A673 (cell line): ENCODE measurements around the gene IMMP2L. TPM values are rescaled to one million over a fixed set of nuclear protein-coding genes. Genes with fewer than 3 reads are reported as not detected.

Source experiments
- BruUV-seq: library from RNA; stranded (reverse); fragments of 400-500 nt; replicated peaks from 2 replicates; lab custom pipeline; 2021; lab: Mats Ljungman, UMichigan
- CTCF ChIA-PET: fragments of 300-600 bp; sonication (Branson Sonifier 250); formaldehyde crosslinking; loops from one replicate; lab custom pipeline; 2022; ENCODE audit warnings: antibody characterized with exemption; lab: Charles Lee
- POLR2A ChIA-PET: fragments of 300-600 bp; sonication (Branson Sonifier 250); formaldehyde crosslinking; loops from one replicate; lab custom pipeline; 2022; ENCODE audit warnings: antibody characterized with exemption; ENCODE audit not compliant: low non-redundant PET; lab: Charles Lee
- DNase-seq: peaks from one replicate; pipeline ENCODE4 v3.0.0-alpha.2; 2015; ENCODE audit warnings: low spot score
- H3K27ac ChIP-seq: fragments of 200-600 bp; sonication (generic); 2 replicates; pipeline ENCODE4 v1.5.1; 2016; ENCODE audit warnings: mixed run types, low read depth, mild to moderate bottlenecking, mixed read lengths, antibody characterized with exemption, low read length; ENCODE audit not compliant: poor library complexity, severe bottlenecking
- H3K27me3 ChIP-seq: fragments of 200-600 bp; sonication (generic); replicated peaks from 2 replicates; pipeline ENCODE4 v1.6.1; 2017; ENCODE audit warnings: mixed run types, low read depth, mild to moderate bottlenecking, mixed read lengths, antibody characterized with exemption, low read length; ENCODE audit not compliant: insufficient read depth, poor library complexity
- H3K36me3 ChIP-seq: fragments of 200-600 bp; sonication (generic); 2 replicates; pipeline ENCODE4 v1.6.1; 2016; ENCODE audit warnings: mixed run types, mild to moderate bottlenecking, mixed read lengths, antibody characterized with exemption, low read length; ENCODE audit not compliant: insufficient read depth, poor library complexity, severe bottlenecking
- H3K4me1 ChIP-seq: fragments of 200-600 bp; sonication (generic); 2 replicates; pipeline ENCODE4 v1.6.1; 2017; ENCODE audit warnings: mixed run types, mild to moderate bottlenecking, mixed read lengths, antibody characterized with exemption, low read length; ENCODE audit not compliant: insufficient read depth, poor library complexity, severe bottlenecking
- H3K4me3 ChIP-seq: fragments of 200-600 bp; sonication (generic); 2 replicates; pipeline ENCODE4 v1.5.1; 2016; ENCODE audit warnings: low read depth, mixed run types, mild to moderate bottlenecking, mixed read lengths, low read length; ENCODE audit not compliant: poor library complexity, severe bottlenecking
- H3K9me3 ChIP-seq: fragments of 200-600 bp; sonication (generic); 2 replicates; pipeline ENCODE4 v1.6.1; 2016; ENCODE audit warnings: mixed run types, low read depth, mild to moderate bottlenecking, mixed read lengths, antibody characterized with exemption, low read length; ENCODE audit not compliant: poor library complexity, severe bottlenecking
- EZH2 ChIP-seq: fragments of 200-600 bp; sonication (generic); IDR thresholded peaks from 2 replicates; pipeline ENCODE4 v1.6.1; 2017; ENCODE audit warnings: borderline replicate concordance, low read depth, mild to moderate bottlenecking, mixed read lengths, antibody characterized with exemption, low read length; ENCODE audit not compliant: poor library complexity, severe bottlenecking
- intact Hi-C: fragments of 100-400 bp; cut with micrococcal nuclease; formaldehyde crosslinking; loops from one replicate; pipeline ENCODE4 v1.10.0; 2022; ENCODE audit not compliant: unreplicated experiment
- total RNA-seq: library from RNA; stranded (reverse); gene quantifications from 2 replicates; pipeline ENCODE4 v1.2.3, GENCODE V29; 2021
- TF ChIP-seq, protein P1 (sequence below): fragments of 300-800, 200-600 bp; sonication (generic); conservative IDR thresholded peaks from 2 replicates; pipeline ENCODE4 v1.5.1; 2017; ENCODE audit warnings: low read depth, mild to moderate bottlenecking, antibody characterized with exemption, low read length, moderate library complexity, mixed read lengths

The IMMP2L gene
- total RNA-seq, 1 experiment from 2014 or later: 10.0 TPM

DNA sequence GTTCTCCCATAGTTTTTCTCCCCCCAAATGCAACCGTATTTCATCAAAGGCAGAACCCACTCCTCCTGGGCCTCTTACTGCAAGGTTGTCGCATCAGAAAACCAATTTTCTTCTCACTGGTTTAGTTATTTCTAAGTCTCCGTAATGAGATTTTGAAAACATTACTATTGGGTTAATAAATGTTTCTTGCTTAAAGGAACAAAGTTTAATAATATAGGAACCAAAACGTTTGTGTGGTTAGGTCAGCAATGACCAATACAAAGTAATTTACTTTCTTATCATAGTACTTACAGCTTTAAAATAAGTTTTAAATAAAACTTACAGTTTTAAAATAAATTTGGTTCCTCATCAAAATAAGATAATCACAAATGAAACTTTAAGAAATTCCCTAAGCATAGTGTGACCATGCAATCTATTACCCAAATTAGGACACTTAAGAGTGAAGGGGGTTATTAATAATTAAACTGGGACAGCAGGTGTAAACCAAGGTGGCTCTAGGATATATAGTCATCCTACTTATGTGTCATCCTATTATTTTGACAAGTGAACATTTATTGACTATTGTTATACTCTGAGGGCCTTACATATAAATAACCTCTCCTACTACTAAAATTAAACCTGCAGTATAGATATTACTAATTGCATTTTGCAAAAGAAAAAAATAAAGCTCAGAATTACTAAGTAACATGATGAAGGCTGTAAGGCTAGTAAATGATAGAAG, 886.7 kb downstream of the IMMP2L start:
- DNase-seq: no peak
- intact Hi-C loops: no loop called here
- Histone ChIP-seq H3K9me3 (no peaks in the 10 kb centered on the region), H3K4me1 (no peaks in the 10 kb centered on the region), H3K27me3 (no peaks in the 10 kb centered on the region), H3K27ac (no peak overlapping the region), H3K4me3 (no peak overlapping the region), H3K36me3 (no peaks in the 10 kb centered on the region)
- POLR2A ChIA-PET: no interaction called here
- CTCF ChIA-PET: no interaction called here
- TF ChIP-seq EZH2: no peak
- TF ChIP-seq, protein P1, sequence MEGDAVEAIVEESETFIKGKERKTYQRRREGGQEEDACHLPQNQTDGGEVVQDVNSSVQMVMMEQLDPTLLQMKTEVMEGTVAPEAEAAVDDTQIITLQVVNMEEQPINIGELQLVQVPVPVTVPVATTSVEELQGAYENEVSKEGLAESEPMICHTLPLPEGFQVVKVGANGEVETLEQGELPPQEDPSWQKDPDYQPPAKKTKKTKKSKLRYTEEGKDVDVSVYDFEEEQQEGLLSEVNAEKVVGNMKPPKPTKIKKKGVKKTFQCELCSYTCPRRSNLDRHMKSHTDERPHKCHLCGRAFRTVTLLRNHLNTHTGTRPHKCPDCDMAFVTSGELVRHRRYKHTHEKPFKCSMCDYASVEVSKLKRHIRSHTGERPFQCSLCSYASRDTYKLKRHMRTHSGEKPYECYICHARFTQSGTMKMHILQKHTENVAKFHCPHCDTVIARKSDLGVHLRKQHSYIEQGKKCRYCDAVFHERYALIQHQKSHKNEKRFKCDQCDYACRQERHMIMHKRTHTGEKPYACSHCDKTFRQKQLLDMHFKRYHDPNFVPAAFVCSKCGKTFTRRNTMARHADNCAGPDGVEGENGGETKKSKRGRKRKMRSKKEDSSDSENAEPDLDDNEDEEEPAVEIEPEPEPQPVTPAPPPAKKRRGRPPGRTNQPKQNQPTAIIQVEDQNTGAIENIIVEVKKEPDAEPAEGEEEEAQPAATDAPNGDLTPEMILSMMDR: no peak
- no TSS peak for BruUV-seq

DNA sequence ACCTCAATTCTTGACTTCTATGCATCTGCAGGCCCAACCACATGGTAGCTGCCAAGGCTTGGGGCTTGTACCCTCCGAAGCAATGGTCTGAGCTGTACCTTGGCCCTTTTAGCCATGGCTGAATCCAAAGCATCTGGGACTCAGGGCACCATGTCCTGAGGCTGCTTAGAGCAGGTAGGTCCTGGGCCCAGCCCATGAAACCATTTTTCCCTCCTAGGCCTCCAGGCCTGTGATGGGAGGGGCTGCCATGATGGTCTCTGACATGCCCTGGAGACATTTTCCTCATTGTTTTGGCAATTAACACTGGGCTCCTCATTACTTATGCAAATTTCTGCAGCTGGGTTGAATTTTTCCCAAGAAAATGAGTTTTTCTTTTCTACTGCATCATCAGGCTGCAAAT, 889.1 kb downstream of the IMMP2L start:
- no TSS peak for BruUV-seq
- no peaks in the 10 kb centered on the region for H3K9me3 ChIP-seq
- CTCF ChIA-PET: no interaction called here
- no peak overlapping the region for H3K27ac ChIP-seq
- intact Hi-C loops: no loop called here
- H3K27me3 ChIP-seq: no peaks in the 10 kb centered on the region
- H3K36me3 ChIP-seq: no peaks in the 10 kb centered on the region
- no peak overlapping the region for H3K4me3 ChIP-seq
- POLR2A ChIA-PET: no interaction called here
- no peak for DNase-seq
- no peaks in the 10 kb centered on the region for H3K4me1 ChIP-seq
- TF ChIP-seq, protein P1: no peak
- no peak for TF ChIP-seq EZH2

DNA sequence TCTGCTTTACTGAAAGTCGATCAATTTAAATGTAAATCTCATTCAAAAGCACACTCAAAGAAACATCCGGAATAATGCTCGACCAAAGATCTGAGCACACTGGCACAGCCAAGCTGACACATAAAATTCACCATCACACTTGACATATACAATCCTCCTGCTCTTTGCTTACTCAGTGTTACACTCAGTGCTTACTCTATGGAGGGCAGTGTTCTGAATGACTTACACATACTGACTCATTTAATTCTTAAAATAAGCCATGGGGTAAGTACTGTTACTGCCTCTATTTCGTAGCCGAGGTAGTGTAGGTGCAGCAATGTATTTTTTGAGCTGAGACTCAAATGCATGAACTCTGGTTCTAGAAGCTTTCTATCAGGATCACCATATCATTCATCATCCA, 892.9 kb downstream of the IMMP2L start:
- CTCF ChIA-PET: no interaction called here
- no TSS peak for BruUV-seq
- no peak for TF ChIP-seq EZH2
- TF ChIP-seq, protein P1: no peak
- H3K9me3 ChIP-seq: no peaks in the 10 kb centered on the region
- no peaks in the 10 kb centered on the region for H3K4me1 ChIP-seq
- H3K27me3 ChIP-seq: no peaks in the 10 kb centered on the region
- intact Hi-C loops: no loop called here
- no peak overlapping the region for H3K4me3 ChIP-seq
- H3K36me3 ChIP-seq: no peaks in the 10 kb centered on the region
- H3K27ac ChIP-seq: no peak overlapping the region
- POLR2A ChIA-PET: no interaction called here
- DNase-seq: no peak
